GM21786 (cell line): Measurements from ENCODE around the gene GUCY1B1.

Source experiments
- ATAC-seq: cut with Tn5 transposase; IDR thresholded peaks from one replicate; pipeline ENCODE4 v1.9.1; 2021; ENCODE audit not compliant: unreplicated experiment

GUCY1B1 gene

GRCh38 chr4:155758481-155759371, at the start of gene GUCY1B1:
TSS of gene GUCY1B1 (plus strand) at chr4:155759021. CDS start at chr4:155759141, 120 bp downstream.
- ATAC-seq, result peak; percentile 96

GRCh38 chr4:155709918-155710317, 48.9 kb upstream of the GUCY1B1 start:
- no peak for ATAC-seq

GRCh38 chr4:155711556-155711955, 47.3 kb upstream of the GUCY1B1 start:
- ATAC-seq, result no peak

- no peak for ATAC-seq
These were observed 46.0 kb upstream of the GUCY1B1 start for GRCh38 chr4:155712846-155713245.

- no peak for ATAC-seq
These were observed 44.9 kb upstream of the GUCY1B1 start for GRCh38 chr4:155713911-155714310.

GRCh38 chr4:155722336-155722735, 36.5 kb upstream of the GUCY1B1 start:
- ATAC-seq, result no peak

GRCh38 chr4:155722816-155723499, 35.9 kb upstream of the GUCY1B1 start:
- ATAC-seq, result no peak

GRCh38 chr4:155724731-155725130, 34.1 kb upstream of the GUCY1B1 start:
- no peak for ATAC-seq

- no peak for ATAC-seq
These were observed 24.8 kb upstream of the GUCY1B1 start for GRCh38 chr4:155734065-155734464.

GRCh38 chr4:155734951-155735350, 23.9 kb upstream of the GUCY1B1 start:
- no peak for ATAC-seq

GRCh38 chr4:155735496-155735895, 23.3 kb upstream of the GUCY1B1 start:
- no peak for ATAC-seq

- no peak for ATAC-seq
These were observed 20.3 kb upstream of the GUCY1B1 start for GRCh38 chr4:155738548-155738947.

- ATAC-seq, result no peak
These were observed 17.3 kb upstream of the GUCY1B1 start for GRCh38 chr4:155741546-155741945.

GRCh38 chr4:155742310-155743015, 16.4 kb upstream of the GUCY1B1 start:
- no peak for ATAC-seq

- no peak for ATAC-seq
These were observed 12.8 kb upstream of the GUCY1B1 start for GRCh38 chr4:155745984-155746383.

GRCh38 chr4:155748039-155748438, 10.8 kb upstream of the GUCY1B1 start:
- no peak for ATAC-seq

GRCh38 chr4:155749041-155749440, 9.8 kb upstream of the GUCY1B1 start:
- ATAC-seq, result no peak

- ATAC-seq, result no peak
These were observed 7.3 kb upstream of the GUCY1B1 start for GRCh38 chr4:155751569-155751968.

GRCh38 chr4:155757745-155758265, 1.0 kb upstream of the GUCY1B1 start:
- no peak for ATAC-seq

GRCh38 chr4:155759372-155760252, 791 bp downstream of the GUCY1B1 start:
- peak; percentile 19 for ATAC-seq
